ENCODE results near the gene GJA3. TPM values are rescaled to one million over a fixed set of nuclear protein-coding genes. Genes with fewer than 3 reads are reported as not detected.

The GJA3 gene
- total and polyA plus RNA-seq, 4 donors = 0.02 to 0.05 TPM; not detected in 2

DNA sequence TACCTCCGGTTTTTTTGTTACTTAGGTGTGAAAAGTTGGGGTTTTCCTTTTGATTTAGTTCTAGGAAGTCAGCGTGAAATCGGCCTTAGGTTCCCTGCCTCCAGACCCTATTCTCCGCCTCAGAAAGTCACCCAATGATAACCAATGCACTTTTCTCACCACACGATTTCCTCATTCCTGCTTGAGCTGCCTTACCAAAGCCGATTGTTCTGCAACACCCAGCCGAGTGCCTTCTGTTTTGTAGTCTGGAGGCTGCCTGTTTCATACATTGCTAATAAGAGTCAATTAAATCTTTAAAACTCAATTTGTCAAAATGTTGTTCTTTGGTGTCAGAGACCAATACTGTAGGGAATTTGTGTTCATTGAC lies 39.7 kb downstream of the GJA3 start:
- no peaks in the 10 kb centered on the region for H3K27me3 ChIP-seq (ENCODE audit: control insufficient read depth in 4 of 4, insufficient read depth in 4 of 4, low read length in 3 of 4)
- WGBS = 21% methylated on average over 7 of the region's 7 CpGs
- H3K4me1 ChIP-seq (ENCODE audit: control insufficient read depth in 4 of 4, insufficient read depth in 4 of 4, low read length in 3 of 4) = peaks cover 7 to 21% (median 14%) of the 10 kb centered on the region in 4 donors
- H3K9me3 ChIP-seq (ENCODE audit: control insufficient read depth in 4 of 4, low read length in 3 of 4) = no peaks in the 10 kb centered on the region
- peak overlapping the region; percentile 77 to 81 for H3K27ac ChIP-seq (ENCODE audit: low read depth in 1 of 2, low read length in 2 of 2)
- H3K36me3 ChIP-seq (ENCODE audit: control insufficient read depth in 4 of 4, insufficient read depth in 3 of 4, low read depth in 1 of 4, low read length in 3 of 4) = no peaks in the 10 kb centered on the region
- TF ChIP-seq YY1 (IDR thresholded peaks at IDR 0.05) (no peak), GABPA (IDR thresholded peaks at IDR 0.05 in 1 of 2, conservative IDR thresholded peaks at IDR 0.05 in 1 of 2) (no peak), ZBTB33 (IDR thresholded peaks at IDR 0.05) (no peak)
- peak overlapping the region in 1 of 2 donors; percentile 49 for H3K9ac ChIP-seq (ENCODE audit: low read depth in 1 of 2, low read length in 2 of 2)
- peak overlapping the region; percentile 30 to 63 (median 32) for H3K4me3 ChIP-seq (ENCODE audit: low read depth in 1 of 3, low read length in 3 of 3)
- no peak for DNase-seq (ENCODE audit: low spot score)

- peak overlapping the region in 2 of 3 donors; percentile 14 to 30 for H3K4me3 ChIP-seq (ENCODE audit: low read depth in 1 of 3, low read length in 3 of 3)
Observed at GRCh38 chr13:20119960-20120359, 40.9 kb downstream of the GJA3 start.

DNA sequence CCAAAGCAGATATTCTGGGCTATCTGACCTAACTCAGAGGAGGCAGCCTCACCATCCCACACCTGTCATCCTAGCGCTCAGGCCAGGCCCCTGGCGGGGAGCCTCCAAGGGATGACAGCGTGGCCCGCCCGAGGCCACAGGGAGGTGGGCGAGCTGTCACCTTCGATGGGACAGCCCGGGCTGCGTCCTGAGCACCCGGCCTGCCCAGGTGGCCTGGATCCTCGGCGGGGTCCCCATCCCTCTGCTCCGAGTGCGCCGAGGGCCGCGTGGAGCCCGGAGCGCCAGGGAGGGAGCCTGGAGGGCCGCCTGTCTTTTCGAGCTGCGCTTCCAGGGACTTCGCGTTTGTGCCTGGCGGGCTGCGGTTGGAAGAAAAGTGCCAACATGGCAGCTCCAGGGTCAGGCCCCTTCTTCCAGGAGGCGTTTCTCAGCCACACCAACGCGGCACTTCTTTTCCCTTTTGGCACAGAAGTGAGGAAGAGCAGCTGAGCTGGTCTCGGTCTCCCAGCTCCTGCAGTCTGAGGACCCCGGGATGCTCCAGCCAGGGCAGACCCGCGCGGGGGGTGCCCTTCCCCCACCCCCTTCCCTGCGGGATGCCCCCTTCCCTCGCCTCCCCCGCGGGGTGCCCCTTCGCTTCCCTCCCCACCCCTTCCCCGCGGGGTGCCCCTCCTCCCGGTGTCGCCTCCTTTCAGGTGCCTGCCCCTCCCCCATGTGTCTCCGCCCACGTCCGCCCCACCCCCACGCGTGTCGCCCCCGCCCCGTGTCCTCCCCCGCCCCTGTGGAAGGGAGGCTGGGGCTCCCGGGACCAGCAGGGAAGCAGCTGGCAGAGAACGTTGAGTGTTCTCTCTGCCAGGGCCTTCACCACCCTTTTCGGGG lies 42.3 kb downstream of the GJA3 start:
- no peaks in the 10 kb centered on the region for H3K36me3 ChIP-seq (ENCODE audit: control insufficient read depth in 4 of 4, insufficient read depth in 3 of 4, low read depth in 1 of 4, low read length in 3 of 4)

More at GRCh38 chr13:20119960-20120359, 40.9 kb downstream of the GJA3 start:
- Histone ChIP-seq H3K27ac (ENCODE audit: low read depth in 1 of 2, low read length in 2 of 2) (peak overlapping the region; percentile 77 to 90), H3K9me3 (ENCODE audit: control insufficient read depth in 4 of 4, low read length in 3 of 4) (no peaks in the 10 kb centered on the region), H3K4me1 (ENCODE audit: control insufficient read depth in 4 of 4, insufficient read depth in 4 of 4, low read length in 3 of 4) (peaks cover 7 to 21% (median 14%) of the 10 kb centered on the region in 4 donors), H3K36me3 (ENCODE audit: control insufficient read depth in 4 of 4, insufficient read depth in 3 of 4, low read depth in 1 of 4, low read length in 3 of 4) (no peaks in the 10 kb centered on the region), H3K9ac (ENCODE audit: low read depth in 1 of 2, low read length in 2 of 2) (peak overlapping the region in 1 of 2 donors; percentile 69), H3K27me3 (ENCODE audit: control insufficient read depth in 4 of 4, insufficient read depth in 4 of 4, low read length in 3 of 4) (no peaks in the 10 kb centered on the region)
- WGBS = 71% methylated on average over 3 of the region's 3 CpGs
- TF ChIP-seq NR2F2 (IDR thresholded peaks at IDR 0.05) = no peak
- DNase-seq (ENCODE audit: low spot score) = no peak

More for the DNA sequence above, 42.3 kb downstream of the GJA3 start:
- no peak for TF ChIP-seq NR2F2 (IDR thresholded peaks at IDR 0.05)
- TF ChIP-seq EGR1 (IDR thresholded peaks at IDR 0.05; ENCODE audit: low read depth in 2 of 2) = peak in 1 of 2 donors; percentile 7
- TF ChIP-seq YY1 (IDR thresholded peaks at IDR 0.05) = peak; percentile 46
- no peak for TF ChIP-seq HNF4G (IDR thresholded peaks at IDR 0.05)
- no peak for TF ChIP-seq RAD21 (IDR thresholded peaks at IDR 0.05)
- TF ChIP-seq TAF1 (conservative IDR thresholded peaks at IDR 0.05) = no peak
- no peak for TF ChIP-seq ZBTB33 (IDR thresholded peaks at IDR 0.05)
- no peak for TF ChIP-seq RXRA (IDR thresholded peaks at IDR 0.05)
- WGBS = 7% methylated on average over 55 of the region's 55 CpGs
- H3K27ac ChIP-seq (ENCODE audit: low read depth in 1 of 2, low read length in 2 of 2) = peak overlapping the region; percentile 77 to 90
- H3K27me3 ChIP-seq (ENCODE audit: control insufficient read depth in 4 of 4, insufficient read depth in 4 of 4, low read length in 3 of 4) = no peaks in the 10 kb centered on the region
- H3K9me3 ChIP-seq (ENCODE audit: control insufficient read depth in 4 of 4, low read length in 3 of 4) = no peaks in the 10 kb centered on the region
- H3K4me3 ChIP-seq (ENCODE audit: low read depth in 1 of 3, low read length in 3 of 3) = peak overlapping the region; percentile 57 to 82 (median 72)
- peak overlapping the region in 1 of 2 donors; percentile 77 for H3K9ac ChIP-seq (ENCODE audit: low read depth in 1 of 2, low read length in 2 of 2)
- H3K4me1 ChIP-seq (ENCODE audit: control insufficient read depth in 4 of 4, insufficient read depth in 4 of 4, low read length in 3 of 4) = peaks cover 7 to 21% (median 14%) of the 10 kb centered on the region in 4 donors
- peak; percentile 49 for DNase-seq (ENCODE audit: low spot score)
